Endothelial cell (in vitro differentiated cells): ENCODE measurements around the gene LIPE. TPM values are rescaled to one million over a fixed set of nuclear protein-coding genes. Genes with fewer than 3 reads are reported as not detected.

Experiments
- DNase-seq: peaks from one replicate; pipeline ENCODE4 v3.0.0; 2021; ENCODE audit warnings: low spot score
- H3K27ac Mint-ChIP-seq: one replicate; pipeline ENCODE4 v1.8.0; 2021; ENCODE audit warnings: mixed read lengths, inconsistent platforms; ENCODE audit not compliant: unreplicated experiment
- H3K27me3 Mint-ChIP-seq: one replicate; pipeline ENCODE4 v1.8.0; 2021; ENCODE audit warnings: mild to moderate bottlenecking, moderate library complexity, mixed read lengths, inconsistent platforms; ENCODE audit not compliant: unreplicated experiment
- H3K36me3 Mint-ChIP-seq: one replicate; pipeline ENCODE4 v1.8.0; 2021; ENCODE audit warnings: mild to moderate bottlenecking, low read depth, mixed read lengths, inconsistent platforms; ENCODE audit not compliant: unreplicated experiment
- H3K4me1 Mint-ChIP-seq: one replicate; pipeline ENCODE4 v1.8.0; 2021; ENCODE audit warnings: mild to moderate bottlenecking, mixed read lengths, inconsistent platforms; ENCODE audit not compliant: unreplicated experiment
- H3K4me3 Mint-ChIP-seq: one replicate; pipeline ENCODE4 v1.8.0; 2021; ENCODE audit warnings: mild to moderate bottlenecking, mixed read lengths, inconsistent platforms; ENCODE audit not compliant: unreplicated experiment
- H3K9me3 Mint-ChIP-seq: one replicate; pipeline ENCODE4 v1.8.0; 2021; ENCODE audit warnings: mixed read lengths, inconsistent platforms; ENCODE audit not compliant: unreplicated experiment
- total RNA-seq: library from RNA; stranded (reverse); fragmentation: NEBNext Ultra II Directional; extraction: Animal tissue kit (Norgen Biotek cat#: 25700); gene quantifications from one replicate; pipeline ENCODE4 v1.2.1, GENCODE V29; 2021; ENCODE audit not compliant: unreplicated experiment
- TF ChIP-seq, protein P1 (sequence below): fragments of 200-600 bp; sonication (generic); IDR thresholded peaks from one replicate; pipeline ENCODE4 v1.5.0; 2021; ENCODE audit warnings: antibody characterized with exemption; ENCODE audit not compliant: unreplicated experiment

The LIPE gene
- total RNA-seq, 1 donor from 2014 or later: 5.5 TPM

DNA sequence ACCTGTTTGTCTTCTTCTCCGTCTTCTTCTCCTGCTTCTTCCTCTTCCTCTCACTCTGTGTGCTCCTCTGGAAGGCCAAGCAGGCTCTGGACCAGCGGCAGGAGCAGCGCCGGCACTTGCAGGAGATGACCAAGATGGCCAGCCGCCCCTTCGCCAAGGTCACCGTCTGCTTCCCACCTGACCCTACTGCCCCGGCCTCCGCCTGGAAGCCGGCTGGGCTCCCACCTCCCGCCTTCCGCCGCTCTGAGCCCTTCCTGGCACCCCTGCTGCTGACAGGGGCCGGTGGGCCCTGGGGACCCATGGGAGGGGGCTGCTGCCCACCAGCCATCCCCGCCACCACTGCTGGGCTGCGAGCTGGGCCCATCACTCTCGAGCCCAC, 51.0 kb downstream of the LIPE start:
- peaks cover 26% of the 10 kb centered on the region for H3K36me3 Mint-ChIP-seq
- H3K27ac Mint-ChIP-seq: no peak overlapping the region
- no peak overlapping the region for H3K4me3 Mint-ChIP-seq
- TF ChIP-seq, protein P1, sequence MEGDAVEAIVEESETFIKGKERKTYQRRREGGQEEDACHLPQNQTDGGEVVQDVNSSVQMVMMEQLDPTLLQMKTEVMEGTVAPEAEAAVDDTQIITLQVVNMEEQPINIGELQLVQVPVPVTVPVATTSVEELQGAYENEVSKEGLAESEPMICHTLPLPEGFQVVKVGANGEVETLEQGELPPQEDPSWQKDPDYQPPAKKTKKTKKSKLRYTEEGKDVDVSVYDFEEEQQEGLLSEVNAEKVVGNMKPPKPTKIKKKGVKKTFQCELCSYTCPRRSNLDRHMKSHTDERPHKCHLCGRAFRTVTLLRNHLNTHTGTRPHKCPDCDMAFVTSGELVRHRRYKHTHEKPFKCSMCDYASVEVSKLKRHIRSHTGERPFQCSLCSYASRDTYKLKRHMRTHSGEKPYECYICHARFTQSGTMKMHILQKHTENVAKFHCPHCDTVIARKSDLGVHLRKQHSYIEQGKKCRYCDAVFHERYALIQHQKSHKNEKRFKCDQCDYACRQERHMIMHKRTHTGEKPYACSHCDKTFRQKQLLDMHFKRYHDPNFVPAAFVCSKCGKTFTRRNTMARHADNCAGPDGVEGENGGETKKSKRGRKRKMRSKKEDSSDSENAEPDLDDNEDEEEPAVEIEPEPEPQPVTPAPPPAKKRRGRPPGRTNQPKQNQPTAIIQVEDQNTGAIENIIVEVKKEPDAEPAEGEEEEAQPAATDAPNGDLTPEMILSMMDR: no peak
- no peak for DNase-seq
- no peaks in the 10 kb centered on the region for H3K9me3 Mint-ChIP-seq
- peaks cover 3% of the 10 kb centered on the region for H3K4me1 Mint-ChIP-seq
- H3K27me3 Mint-ChIP-seq: peaks cover 14% of the 10 kb centered on the region

- no peak for DNase-seq
- Mint-ChIP-seq H3K4me3 (no peak overlapping the region), H3K36me3 (peaks cover 28% of the 10 kb centered on the region), H3K4me1 (peaks cover 3% of the 10 kb centered on the region), H3K27ac (no peak overlapping the region), H3K9me3 (no peaks in the 10 kb centered on the region), H3K27me3 (peaks cover 14% of the 10 kb centered on the region)
- TF ChIP-seq, protein P1: no peak
Measured at GRCh38 chr19:42375415-42376176, 51.6 kb downstream of the LIPE start.

- Mint-ChIP-seq H3K27me3 (peaks cover 16% of the 10 kb centered on the region), H3K4me3 (peak overlapping the region; percentile 57), H3K27ac (peak overlapping the region; percentile 37), H3K4me1 (peaks cover 9% of the 10 kb centered on the region), H3K9me3 (no peaks in the 10 kb centered on the region), H3K36me3 (peaks cover 28% of the 10 kb centered on the region)
- DNase-seq: no peak
- TF ChIP-seq, protein P1: no peak
Measured at GRCh38 chr19:42374826-42375376, 52.3 kb downstream of the LIPE start.

DNA sequence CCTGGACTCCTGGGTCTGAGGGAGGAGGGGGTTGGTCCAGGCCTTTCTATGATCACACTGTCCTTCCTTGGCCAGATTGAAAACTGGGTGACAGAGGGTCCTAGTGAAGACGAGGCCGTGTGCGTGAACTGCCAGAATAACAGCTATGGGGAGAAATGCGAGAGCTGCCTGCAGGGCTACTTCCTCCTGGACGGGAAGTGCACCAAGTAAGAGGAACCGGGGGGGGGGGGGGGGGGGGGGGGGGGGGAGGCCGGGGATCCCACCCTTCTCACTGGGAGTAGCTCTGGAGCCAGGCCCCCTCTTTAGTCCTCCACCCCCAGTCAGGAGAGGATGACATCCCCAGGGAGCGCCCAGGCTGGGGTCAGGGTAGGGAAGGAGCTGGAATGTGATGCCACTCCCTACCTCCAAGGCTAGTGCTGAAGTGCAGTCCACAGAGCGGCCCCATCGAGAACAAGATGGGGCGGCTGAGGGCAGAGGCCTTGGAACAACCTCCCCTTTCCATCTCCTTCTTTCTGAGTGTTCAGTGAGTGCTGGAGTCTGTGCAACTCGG, 56.5 kb downstream of the LIPE start:
- Mint-ChIP-seq H3K36me3 (peaks cover 35% of the 10 kb centered on the region), H3K4me3 (no peak overlapping the region), H3K4me1 (peaks cover 12% of the 10 kb centered on the region), H3K27me3 (peaks cover 16% of the 10 kb centered on the region), H3K9me3 (no peaks in the 10 kb centered on the region), H3K27ac (no peak overlapping the region)
- DNase-seq: no peak
- TF ChIP-seq, protein P1: no peak

GRCh38 chr19:42370068-42370520, 57.1 kb downstream of the LIPE start:
- H3K9me3 Mint-ChIP-seq: no peaks in the 10 kb centered on the region
- no peak overlapping the region for H3K27ac Mint-ChIP-seq
- DNase-seq: no peak
- H3K4me3 Mint-ChIP-seq: no peak overlapping the region
- TF ChIP-seq, protein P1: no peak
- peaks cover 37% of the 10 kb centered on the region for H3K36me3 Mint-ChIP-seq
- peaks cover 13% of the 10 kb centered on the region for H3K27me3 Mint-ChIP-seq
- peaks cover 12% of the 10 kb centered on the region for H3K4me1 Mint-ChIP-seq
